Right hindlimb (tissue), 1 donor: ENCODE data around the gene MAPK8IP3.
A peak's percentile ranks its signal among the peaks of the same experiment; 100 is the strongest.

Source experiments
- DNase-seq: peaks from one replicate; pipeline ENCODE4 v3.0.0-alpha.2; 2018

Gene MAPK8IP3

GRCh38 chr16:1740781-1741490 lies 34.9 kb downstream of the MAPK8IP3 start:
- no peak for DNase-seq

- no peak for DNase-seq
Observed at GRCh38 chr16:1741553-1742165, 35.7 kb downstream of the MAPK8IP3 start.

- DNase-seq, result no peak
Observed at GRCh38 chr16:1743376-1744337, 37.7 kb downstream of the MAPK8IP3 start.

GRCh38 chr16:1744338-1744840 lies 38.4 kb downstream of the MAPK8IP3 start:
- DNase-seq, result no peak

- DNase-seq, result no peak
Observed at GRCh38 chr16:1745181-1745899, 39.3 kb downstream of the MAPK8IP3 start.

GRCh38 chr16:1745900-1746692 lies 40.1 kb downstream of the MAPK8IP3 start:
- DNase-seq, result no peak

GRCh38 chr16:1746693-1747195 lies 40.7 kb downstream of the MAPK8IP3 start:
- DNase-seq, result no peak

GRCh38 chr16:1747934-1748333 lies 41.9 kb downstream of the MAPK8IP3 start:
- no peak for DNase-seq

GRCh38 chr16:1749152-1750117 lies 43.4 kb downstream of the MAPK8IP3 start:
- no peak for DNase-seq

- DNase-seq, result no peak
Observed at GRCh38 chr16:1751946-1752345, 46.0 kb downstream of the MAPK8IP3 start.

- no peak for DNase-seq
Observed at GRCh38 chr16:1752853-1753252, 46.9 kb downstream of the MAPK8IP3 start.

- DNase-seq, result no peak
Observed at GRCh38 chr16:1754204-1754603, 48.2 kb downstream of the MAPK8IP3 start.

GRCh38 chr16:1757714-1758461 lies 51.9 kb downstream of the MAPK8IP3 start:
- no peak for DNase-seq

GRCh38 chr16:1758923-1759322 lies 52.9 kb downstream of the MAPK8IP3 start:
- no peak for DNase-seq

- DNase-seq, result no peak
Observed at GRCh38 chr16:1759511-1759910, 53.5 kb downstream of the MAPK8IP3 start.

GRCh38 chr16:1760911-1761310 lies 54.9 kb downstream of the MAPK8IP3 start:
- peak; percentile 12 for DNase-seq

- peak; percentile 11 for DNase-seq
Observed at GRCh38 chr16:1761751-1762150, 55.8 kb downstream of the MAPK8IP3 start.

- DNase-seq, result peak; percentile 21
Observed at GRCh38 chr16:1762196-1762878, 56.3 kb downstream of the MAPK8IP3 start.
